ENCODE results near the gene AK5. TPM values are rescaled to one million over a fixed set of nuclear protein-coding genes. Genes with fewer than 3 reads are reported as not detected.

The AK5 gene
- total RNA-seq, 4 donors from 2014 or later = 1.1 to 2.1 (median 1.2) TPM; not detected in 1

DNA sequence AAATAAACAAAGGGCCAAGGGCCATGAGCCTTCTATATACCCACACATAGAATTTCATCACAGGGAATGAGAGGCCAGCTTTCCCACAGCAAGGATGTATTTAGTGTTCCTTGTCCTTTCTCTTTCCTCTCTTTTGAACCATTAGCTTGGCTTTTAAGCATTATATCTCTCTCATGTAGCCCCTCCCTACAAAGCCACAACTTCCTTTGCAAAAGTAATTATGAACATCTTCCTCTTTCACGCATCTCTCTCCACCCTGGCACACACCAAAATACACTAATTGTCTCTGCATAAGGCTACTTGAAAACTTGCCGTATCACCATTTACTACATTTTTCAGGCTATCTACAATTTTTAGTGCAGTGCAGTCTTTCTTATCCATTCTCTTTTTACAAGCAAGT, 1.9 kb upstream of the AK5 start:
- Histone ChIP-seq H3K36me3 (no peaks in the 10 kb centered on the region), H3K4me3 (no peak overlapping the region), H3K27ac (no peak overlapping the region), H3K27me3 (peaks cover 34% of the 10 kb centered on the region), H3K4me1 (peaks cover 21% of the 10 kb centered on the region), H3K9me3 (no peaks in the 10 kb centered on the region)
- WGBS = 76% methylated on average over 2 of the region's 2 CpGs
- DNase-seq (ENCODE audit: low spot score in 2 of 2) = no peak
- TF ChIP-seq, protein P1, sequence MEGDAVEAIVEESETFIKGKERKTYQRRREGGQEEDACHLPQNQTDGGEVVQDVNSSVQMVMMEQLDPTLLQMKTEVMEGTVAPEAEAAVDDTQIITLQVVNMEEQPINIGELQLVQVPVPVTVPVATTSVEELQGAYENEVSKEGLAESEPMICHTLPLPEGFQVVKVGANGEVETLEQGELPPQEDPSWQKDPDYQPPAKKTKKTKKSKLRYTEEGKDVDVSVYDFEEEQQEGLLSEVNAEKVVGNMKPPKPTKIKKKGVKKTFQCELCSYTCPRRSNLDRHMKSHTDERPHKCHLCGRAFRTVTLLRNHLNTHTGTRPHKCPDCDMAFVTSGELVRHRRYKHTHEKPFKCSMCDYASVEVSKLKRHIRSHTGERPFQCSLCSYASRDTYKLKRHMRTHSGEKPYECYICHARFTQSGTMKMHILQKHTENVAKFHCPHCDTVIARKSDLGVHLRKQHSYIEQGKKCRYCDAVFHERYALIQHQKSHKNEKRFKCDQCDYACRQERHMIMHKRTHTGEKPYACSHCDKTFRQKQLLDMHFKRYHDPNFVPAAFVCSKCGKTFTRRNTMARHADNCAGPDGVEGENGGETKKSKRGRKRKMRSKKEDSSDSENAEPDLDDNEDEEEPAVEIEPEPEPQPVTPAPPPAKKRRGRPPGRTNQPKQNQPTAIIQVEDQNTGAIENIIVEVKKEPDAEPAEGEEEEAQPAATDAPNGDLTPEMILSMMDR (IDR thresholded peaks at IDR 0.05) = no peak
- TF ChIP-seq EP300 (IDR thresholded peaks at IDR 0.05) (no peak), POLR2A (IDR thresholded peaks at IDR 0.05) (no peak), POLR2AphosphoS5 (IDR thresholded peaks at IDR 0.05) (no peak)

DNA sequence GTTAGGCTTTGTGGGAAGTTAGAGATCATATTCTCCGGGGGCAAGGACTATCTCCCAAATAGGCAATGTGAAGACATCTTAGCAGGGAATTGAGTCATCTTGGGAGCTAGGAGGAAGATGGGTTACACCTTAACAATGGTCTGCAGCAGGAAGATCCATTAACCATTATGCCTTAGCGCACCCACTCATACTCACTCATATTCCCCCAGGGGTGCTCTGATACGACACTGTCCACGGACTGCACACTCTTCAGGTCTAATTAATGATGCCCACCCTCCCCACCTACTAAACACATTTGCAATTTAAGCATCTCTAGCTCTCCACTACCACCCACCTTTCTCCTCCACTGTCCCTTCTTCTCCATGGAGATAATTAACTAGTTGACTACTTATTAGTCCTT, 857 bp upstream of the AK5 start:
- TF ChIP-seq POLR2A (IDR thresholded peaks at IDR 0.05) (no peak), POLR2AphosphoS5 (IDR thresholded peaks at IDR 0.05) (no peak), EP300 (IDR thresholded peaks at IDR 0.05) (no peak)
- TF ChIP-seq, protein P1 (IDR thresholded peaks at IDR 0.05) = no peak
- Histone ChIP-seq H3K9me3 (no peaks in the 10 kb centered on the region), H3K27me3 (peaks cover 40% of the 10 kb centered on the region), H3K27ac (no peak overlapping the region), H3K36me3 (no peaks in the 10 kb centered on the region), H3K4me1 (peaks cover 21% of the 10 kb centered on the region), H3K4me3 (no peak overlapping the region)
- 81% methylated on average over 4 of the region's 4 CpGs for WGBS
- DNase-seq (ENCODE audit: low spot score in 2 of 2) = no peak

DNA sequence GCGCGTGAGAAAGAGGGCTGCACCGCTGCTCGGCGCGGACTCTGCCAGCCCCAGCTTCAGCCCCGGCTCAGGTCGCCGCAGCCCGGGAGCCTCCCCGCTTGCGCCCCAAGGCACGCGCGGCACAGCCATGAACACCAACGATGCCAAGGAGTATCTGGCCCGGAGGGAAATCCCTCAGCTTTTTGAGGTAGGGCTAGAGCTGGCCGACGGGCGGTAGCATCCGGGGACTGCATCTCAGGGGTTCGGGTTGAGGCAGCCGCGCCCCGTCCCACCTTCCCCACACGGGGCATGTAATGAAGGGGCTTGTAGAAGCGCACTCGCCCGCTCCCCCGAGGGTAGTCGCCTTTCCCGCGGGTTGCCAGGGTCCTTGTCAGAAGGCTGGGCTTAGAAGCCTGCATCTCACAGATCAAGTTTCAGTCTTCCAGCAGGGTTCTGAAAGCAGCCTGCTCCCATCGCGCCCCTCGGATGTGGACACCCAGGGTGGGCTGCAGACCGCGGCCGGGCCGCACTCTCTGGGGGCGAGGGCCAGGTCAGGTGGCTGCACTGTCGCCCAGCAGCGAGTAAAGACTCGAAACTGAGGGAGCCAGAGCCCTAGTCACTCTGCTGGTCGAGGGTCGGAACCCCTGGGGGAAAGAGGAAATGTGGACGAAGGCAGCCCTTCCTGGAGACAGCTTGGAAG, 507 bp downstream of the AK5 start:
- DNase-seq (ENCODE audit: low spot score in 2 of 2) = peak in 1 of 2 donors; percentile 58
- TF ChIP-seq POLR2AphosphoS5 (IDR thresholded peaks at IDR 0.05) = no peak
- peak overlapping the region; percentile 78 for H3K4me3 ChIP-seq
- H3K9me3 ChIP-seq = no peaks in the 10 kb centered on the region
- 2% methylated on average over 11 of the region's 47 CpGs for WGBS
- no peaks in the 10 kb centered on the region for H3K36me3 ChIP-seq
- H3K4me1 ChIP-seq = peaks cover 21% of the 10 kb centered on the region
- H3K27me3 ChIP-seq = peaks cover 40% of the 10 kb centered on the region
- H3K27ac ChIP-seq = no peak overlapping the region

DNA sequence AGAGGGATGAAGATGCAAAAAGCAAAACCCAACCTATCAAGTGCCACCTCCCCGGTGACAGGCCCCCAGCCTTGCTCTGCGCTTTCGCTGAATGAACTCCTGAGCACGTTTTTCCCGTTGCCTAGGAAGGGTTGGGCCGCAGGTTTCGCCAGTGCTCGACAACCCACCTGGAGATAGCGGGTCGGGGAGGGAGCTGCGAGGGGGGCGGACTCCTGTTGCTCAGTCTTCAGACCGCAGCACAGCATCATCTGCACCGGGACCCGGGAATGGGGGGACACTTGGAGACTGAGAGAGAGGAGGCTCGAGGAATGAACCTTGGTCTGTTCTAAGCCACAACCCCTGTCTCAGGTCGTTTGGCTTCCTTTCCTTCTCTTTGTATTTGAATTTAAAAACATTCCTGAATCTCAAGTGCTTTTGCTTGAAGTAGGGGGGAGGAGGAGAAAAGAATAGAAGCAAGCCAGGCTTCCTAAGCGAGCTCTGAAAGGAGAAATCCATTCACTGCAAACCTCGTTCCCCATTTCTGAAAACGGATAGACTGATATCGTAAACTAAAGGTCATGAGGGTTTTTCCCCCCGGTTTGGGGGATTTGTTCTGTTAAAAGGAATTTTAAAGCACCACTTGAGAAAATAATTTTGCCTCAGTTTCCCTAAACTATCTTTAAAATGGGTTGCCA, 1.2 kb downstream of the AK5 start:
- WGBS = 5% methylated on average over 22 of the region's 22 CpGs
- peaks cover 40% of the 10 kb centered on the region for H3K27me3 ChIP-seq
- peaks cover 21% of the 10 kb centered on the region for H3K4me1 ChIP-seq
- DNase-seq (ENCODE audit: low spot score in 2 of 2) = peak in 1 of 2 donors; percentile 54
- no peak for TF ChIP-seq POLR2A (IDR thresholded peaks at IDR 0.05)
- TF ChIP-seq EP300 (IDR thresholded peaks at IDR 0.05) = no peak
- TF ChIP-seq, protein P1 (IDR thresholded peaks at IDR 0.05) = no peak
- TF ChIP-seq POLR2AphosphoS5 (IDR thresholded peaks at IDR 0.05) = no peak
- peak overlapping the region; percentile 78 for H3K4me3 ChIP-seq
- no peaks in the 10 kb centered on the region for H3K9me3 ChIP-seq
- H3K27ac ChIP-seq = no peak overlapping the region
- no peaks in the 10 kb centered on the region for H3K36me3 ChIP-seq

DNA sequence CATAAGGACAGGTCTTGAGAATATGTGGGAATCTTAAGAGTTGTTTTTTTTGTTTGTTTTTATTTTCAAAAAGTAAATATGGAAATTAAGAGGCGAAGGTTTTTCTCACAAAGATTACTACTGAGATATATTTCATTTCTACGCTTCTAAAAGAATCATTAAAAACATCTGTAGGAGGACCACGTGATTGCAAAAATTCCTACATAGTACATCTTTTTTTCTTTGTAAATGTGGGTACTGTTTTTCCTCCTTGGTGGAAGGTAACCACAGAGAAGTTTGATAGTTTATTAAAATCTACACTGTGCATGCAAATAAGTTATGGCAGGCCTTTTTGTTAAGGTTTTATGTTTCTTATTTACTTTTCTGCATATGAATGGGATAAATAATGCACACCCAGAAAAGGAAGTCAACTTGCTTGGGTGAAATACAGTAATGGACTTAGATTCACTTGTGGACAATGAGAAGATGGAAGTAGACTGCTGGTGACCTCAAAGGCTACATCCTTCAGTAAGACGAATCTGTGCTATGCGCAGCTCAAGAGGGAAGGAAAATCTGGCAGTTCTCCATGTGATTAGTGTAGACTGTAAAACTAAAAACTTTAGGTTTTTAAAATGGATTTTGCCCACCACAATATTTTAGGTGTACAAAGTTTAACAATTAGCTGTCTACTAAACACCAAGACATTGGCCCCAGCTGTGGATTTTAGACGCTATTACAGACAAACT, 2.0 kb downstream of the AK5 start:
- H3K4me3 ChIP-seq = no peak overlapping the region
- no peak overlapping the region for H3K27ac ChIP-seq
- TF ChIP-seq POLR2AphosphoS5 (IDR thresholded peaks at IDR 0.05) (no peak), EP300 (IDR thresholded peaks at IDR 0.05) (no peak), POLR2A (IDR thresholded peaks at IDR 0.05) (no peak)
- TF ChIP-seq, protein P1 (IDR thresholded peaks at IDR 0.05) = no peak
- no peaks in the 10 kb centered on the region for H3K9me3 ChIP-seq
- WGBS = 67% methylated on average over 6 of the region's 6 CpGs
- peaks cover 21% of the 10 kb centered on the region for H3K4me1 ChIP-seq
- peaks cover 40% of the 10 kb centered on the region for H3K27me3 ChIP-seq
- no peak for DNase-seq (ENCODE audit: low spot score in 2 of 2)
- H3K36me3 ChIP-seq = no peaks in the 10 kb centered on the region

Measured in suprapubic skin (tissue), 4 donors.